ENCODE measurements around the gene PTPRG. TPM values are rescaled to one million over a fixed set of nuclear protein-coding genes. Genes with fewer than 3 reads are reported as not detected.

PTPRG gene
- polyA plus RNA-seq, 2 donors = 1.1 to 1.6 TPM

DNA sequence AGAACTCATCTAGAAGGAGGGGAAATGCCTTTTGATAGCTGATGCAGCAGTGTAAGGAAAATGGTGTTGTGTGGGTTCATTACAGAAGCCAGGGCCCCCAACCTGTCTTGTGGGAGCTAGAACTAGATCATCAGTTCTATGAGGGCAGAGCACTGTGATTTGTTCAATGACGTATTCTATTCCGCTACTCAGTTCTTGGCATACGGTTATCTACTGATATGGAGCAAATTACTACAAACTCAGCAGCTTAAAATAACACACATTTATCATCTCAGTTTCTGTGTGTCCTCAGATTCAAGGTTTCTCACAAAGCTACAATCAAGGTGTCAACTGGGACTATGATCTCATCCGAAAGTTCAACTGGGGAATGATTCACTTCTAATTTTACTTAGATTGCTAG lies 561.4 kb downstream of the PTPRG start:
- Histone ChIP-seq H3K27me3 (ENCODE audit: control insufficient read depth in 1 of 2, insufficient read depth in 2 of 2, low read length in 2 of 2) (no peaks in the 10 kb centered on the region), H3K36me3 (ENCODE audit: control insufficient read depth in 2 of 2, insufficient read depth in 2 of 2, low read length in 1 of 2) (no peaks in the 10 kb centered on the region), H3K27ac (ENCODE audit: low read depth in 2 of 2, low read length in 1 of 2) (no peak overlapping the region), H3K4me3 (ENCODE audit: low read depth in 1 of 2, low read length in 2 of 2) (no peak overlapping the region), H3K4me1 (ENCODE audit: control insufficient read depth in 2 of 2, insufficient read depth in 2 of 2, low read length in 1 of 2) (no peaks in the 10 kb centered on the region), H3K9me3 (ENCODE audit: control insufficient read depth in 2 of 2, insufficient read depth in 1 of 2, low read depth in 1 of 2, low read length in 1 of 2) (no peaks in the 10 kb centered on the region)
- 71 to 85% methylated on average over 4 of the region's 4 CpGs for WGBS, 2 donors

DNA sequence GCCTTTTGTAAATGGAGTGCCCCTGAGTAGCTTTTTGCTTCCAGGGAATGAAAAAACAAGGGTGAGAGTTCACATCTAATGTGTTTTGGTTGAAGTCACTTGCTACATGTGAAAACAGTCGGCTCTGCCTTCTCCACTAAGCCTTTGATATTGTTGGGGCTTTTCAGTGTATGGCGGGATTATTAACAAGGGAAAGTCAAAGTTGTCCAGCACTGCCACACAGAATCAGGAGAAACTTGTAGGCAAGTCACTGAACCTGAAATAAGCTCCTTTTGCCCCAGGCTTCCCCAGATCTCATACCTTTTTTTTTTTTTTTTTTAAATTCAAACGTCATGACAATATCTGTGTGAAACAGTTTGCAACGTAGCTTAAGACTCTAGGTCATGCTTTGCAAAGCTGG lies 564.0 kb downstream of the PTPRG start:
- no peak overlapping the region for H3K27ac ChIP-seq (ENCODE audit: low read depth in 2 of 2, low read length in 1 of 2)
- H3K27me3 ChIP-seq (ENCODE audit: control insufficient read depth in 1 of 2, insufficient read depth in 2 of 2, low read length in 2 of 2) = no peaks in the 10 kb centered on the region
- H3K36me3 ChIP-seq (ENCODE audit: control insufficient read depth in 2 of 2, insufficient read depth in 2 of 2, low read length in 1 of 2) = no peaks in the 10 kb centered on the region
- no peak overlapping the region for H3K4me3 ChIP-seq (ENCODE audit: low read depth in 1 of 2, low read length in 2 of 2)
- H3K9me3 ChIP-seq (ENCODE audit: control insufficient read depth in 2 of 2, insufficient read depth in 1 of 2, low read depth in 1 of 2, low read length in 1 of 2) = no peaks in the 10 kb centered on the region
- 52 to 65% methylated on average over 4 of the region's 4 CpGs for WGBS, 2 donors
- no peaks in the 10 kb centered on the region for H3K4me1 ChIP-seq (ENCODE audit: control insufficient read depth in 2 of 2, insufficient read depth in 2 of 2, low read length in 1 of 2)

DNA sequence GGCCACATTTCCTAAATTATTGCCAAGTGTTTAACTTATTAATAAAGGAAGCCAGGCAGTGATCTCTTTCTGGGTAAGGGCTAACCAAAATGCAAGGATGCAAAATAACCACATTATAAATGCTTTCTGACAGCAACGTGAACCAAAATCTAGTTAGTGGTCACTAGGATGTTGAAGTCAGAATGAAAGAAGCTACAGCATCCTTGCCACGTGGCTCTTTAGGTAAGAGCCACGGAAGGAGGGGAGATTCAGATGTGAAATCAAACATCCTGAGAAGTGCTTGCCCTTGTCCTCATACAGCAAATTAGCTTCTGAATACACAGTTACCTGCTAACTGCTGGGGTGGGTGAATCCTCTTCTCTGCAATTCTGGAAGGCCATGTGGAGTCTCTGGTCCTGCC lies 565.7 kb downstream of the PTPRG start:
- no peaks in the 10 kb centered on the region for H3K9me3 ChIP-seq (ENCODE audit: control insufficient read depth in 2 of 2, insufficient read depth in 1 of 2, low read depth in 1 of 2, low read length in 1 of 2)
- no peak overlapping the region for H3K4me3 ChIP-seq (ENCODE audit: low read depth in 1 of 2, low read length in 2 of 2)
- H3K36me3 ChIP-seq (ENCODE audit: control insufficient read depth in 2 of 2, insufficient read depth in 2 of 2, low read length in 1 of 2) = no peaks in the 10 kb centered on the region
- 92 to 95% methylated on average over 3 of the region's 3 CpGs for WGBS, 2 donors
- no peaks in the 10 kb centered on the region for H3K27me3 ChIP-seq (ENCODE audit: control insufficient read depth in 1 of 2, insufficient read depth in 2 of 2, low read length in 2 of 2)
- no peak overlapping the region for H3K27ac ChIP-seq (ENCODE audit: low read depth in 2 of 2, low read length in 1 of 2)
- H3K4me1 ChIP-seq (ENCODE audit: control insufficient read depth in 2 of 2, insufficient read depth in 2 of 2, low read length in 1 of 2) = no peaks in the 10 kb centered on the region

DNA sequence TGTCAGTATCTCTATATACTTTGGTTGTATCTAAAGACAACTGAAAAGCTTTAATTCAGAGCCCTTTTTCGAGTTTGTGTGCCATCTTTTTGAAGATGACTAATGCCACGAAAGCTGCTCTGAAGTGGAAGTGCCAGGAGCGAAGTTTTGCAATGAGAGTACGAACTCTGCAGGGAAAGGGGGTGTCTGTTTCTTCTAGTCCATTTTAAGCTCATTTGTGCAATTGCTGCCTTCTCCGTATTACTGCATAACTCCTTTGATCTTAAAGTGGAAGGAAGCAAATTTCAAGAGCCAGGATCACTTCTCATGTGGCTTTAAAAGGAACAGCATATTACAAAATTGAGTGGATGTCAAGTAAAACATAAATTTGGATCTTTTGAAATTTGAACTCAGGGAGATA lies 566.7 kb downstream of the PTPRG start:
- Histone ChIP-seq H3K27ac (ENCODE audit: low read depth in 2 of 2, low read length in 1 of 2) (no peak overlapping the region), H3K27me3 (ENCODE audit: control insufficient read depth in 1 of 2, insufficient read depth in 2 of 2, low read length in 2 of 2) (no peaks in the 10 kb centered on the region), H3K9me3 (ENCODE audit: control insufficient read depth in 2 of 2, insufficient read depth in 1 of 2, low read depth in 1 of 2, low read length in 1 of 2) (no peaks in the 10 kb centered on the region), H3K4me3 (ENCODE audit: low read depth in 1 of 2, low read length in 2 of 2) (no peak overlapping the region), H3K36me3 (ENCODE audit: control insufficient read depth in 2 of 2, insufficient read depth in 2 of 2, low read length in 1 of 2) (no peaks in the 10 kb centered on the region), H3K4me1 (ENCODE audit: control insufficient read depth in 2 of 2, insufficient read depth in 2 of 2, low read length in 1 of 2) (no peaks in the 10 kb centered on the region)
- 62 to 78% methylated on average over 5 of the region's 5 CpGs for WGBS, 2 donors

DNA sequence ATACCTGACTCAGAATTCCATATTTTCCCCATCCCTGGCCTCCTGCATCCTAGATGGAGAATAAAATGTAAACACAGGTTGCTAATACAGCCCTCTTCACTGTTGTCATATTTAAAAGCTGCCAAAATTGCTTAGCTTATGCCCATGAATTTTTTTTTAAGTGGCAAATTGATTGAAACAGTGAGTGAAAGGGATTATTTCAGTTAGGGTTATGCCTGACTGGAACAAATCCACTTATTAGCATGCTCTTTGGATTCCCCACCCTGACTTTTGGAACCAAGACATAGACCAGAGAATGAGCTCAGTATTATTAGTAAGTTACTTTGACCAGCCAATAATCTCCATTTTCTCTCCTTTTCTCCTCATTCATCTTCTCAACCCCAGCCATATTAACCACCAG lies 567.3 kb downstream of the PTPRG start:
- Histone ChIP-seq H3K36me3 (ENCODE audit: control insufficient read depth in 2 of 2, insufficient read depth in 2 of 2, low read length in 1 of 2) (no peaks in the 10 kb centered on the region), H3K4me1 (ENCODE audit: control insufficient read depth in 2 of 2, insufficient read depth in 2 of 2, low read length in 1 of 2) (no peaks in the 10 kb centered on the region), H3K9me3 (ENCODE audit: control insufficient read depth in 2 of 2, insufficient read depth in 1 of 2, low read depth in 1 of 2, low read length in 1 of 2) (no peaks in the 10 kb centered on the region), H3K27me3 (ENCODE audit: control insufficient read depth in 1 of 2, insufficient read depth in 2 of 2, low read length in 2 of 2) (no peaks in the 10 kb centered on the region), H3K27ac (ENCODE audit: low read depth in 2 of 2, low read length in 1 of 2) (no peak overlapping the region), H3K4me3 (ENCODE audit: low read depth in 1 of 2, low read length in 2 of 2) (no peak overlapping the region)

DNA sequence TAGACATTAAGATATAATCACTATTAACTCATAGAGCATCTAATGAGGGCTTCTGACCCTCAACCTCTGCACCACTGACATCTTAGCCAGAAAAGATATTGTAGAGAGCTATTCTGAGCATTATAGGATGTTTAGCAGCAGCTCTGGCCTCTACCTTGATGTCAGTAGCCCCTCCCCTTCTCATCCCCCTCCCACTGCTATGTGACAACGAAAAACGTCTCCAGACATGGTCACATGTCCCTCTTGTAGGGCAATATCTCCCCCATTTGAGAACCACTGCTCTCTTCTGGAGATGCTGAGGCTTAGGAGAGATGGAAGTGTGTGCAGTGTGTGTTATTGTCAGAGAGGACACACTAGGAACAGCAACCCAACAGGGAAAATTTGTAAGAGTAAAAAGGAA lies 569.7 kb downstream of the PTPRG start:
- Histone ChIP-seq H3K36me3 (ENCODE audit: control insufficient read depth in 2 of 2, insufficient read depth in 2 of 2, low read length in 1 of 2) (no peaks in the 10 kb centered on the region), H3K27me3 (ENCODE audit: control insufficient read depth in 1 of 2, insufficient read depth in 2 of 2, low read length in 2 of 2) (no peaks in the 10 kb centered on the region), H3K9me3 (ENCODE audit: control insufficient read depth in 2 of 2, insufficient read depth in 1 of 2, low read depth in 1 of 2, low read length in 1 of 2) (no peaks in the 10 kb centered on the region), H3K4me1 (ENCODE audit: control insufficient read depth in 2 of 2, insufficient read depth in 2 of 2, low read length in 1 of 2) (no peaks in the 10 kb centered on the region), H3K27ac (ENCODE audit: low read depth in 2 of 2, low read length in 1 of 2) (no peak overlapping the region), H3K4me3 (ENCODE audit: low read depth in 1 of 2, low read length in 2 of 2) (no peak overlapping the region)
- 47 to 68% methylated on average over 2 of the region's 2 CpGs for WGBS, 2 donors

DNA sequence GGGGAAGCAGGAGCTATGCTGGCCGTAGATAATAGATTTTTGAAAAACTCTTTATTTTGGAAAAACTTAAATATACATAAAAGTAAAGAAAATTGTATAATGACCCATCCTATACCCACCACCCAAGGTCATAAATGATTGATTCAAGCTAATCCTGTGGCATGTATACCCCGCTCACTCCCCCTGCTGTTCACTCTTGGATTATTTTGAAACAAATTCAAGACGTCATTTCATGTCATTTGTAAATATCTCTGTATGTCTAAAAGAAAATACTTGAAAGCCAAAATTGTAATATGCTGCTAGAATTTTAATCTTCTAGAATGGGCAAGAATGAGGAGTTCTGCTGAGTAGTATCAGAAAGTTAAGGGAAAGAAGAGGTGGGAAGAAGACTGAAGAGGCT lies 570.2 kb downstream of the PTPRG start:
- Histone ChIP-seq H3K9me3 (ENCODE audit: control insufficient read depth in 2 of 2, insufficient read depth in 1 of 2, low read depth in 1 of 2, low read length in 1 of 2) (no peaks in the 10 kb centered on the region), H3K4me3 (ENCODE audit: low read depth in 1 of 2, low read length in 2 of 2) (no peak overlapping the region), H3K27me3 (ENCODE audit: control insufficient read depth in 1 of 2, insufficient read depth in 2 of 2, low read length in 2 of 2) (no peaks in the 10 kb centered on the region), H3K27ac (ENCODE audit: low read depth in 2 of 2, low read length in 1 of 2) (no peak overlapping the region), H3K36me3 (ENCODE audit: control insufficient read depth in 2 of 2, insufficient read depth in 2 of 2, low read length in 1 of 2) (no peaks in the 10 kb centered on the region), H3K4me1 (ENCODE audit: control insufficient read depth in 2 of 2, insufficient read depth in 2 of 2, low read length in 1 of 2) (no peaks in the 10 kb centered on the region)
- WGBS, 2 donors = 65 to 69% methylated on average over 3 of the region's 3 CpGs

DNA sequence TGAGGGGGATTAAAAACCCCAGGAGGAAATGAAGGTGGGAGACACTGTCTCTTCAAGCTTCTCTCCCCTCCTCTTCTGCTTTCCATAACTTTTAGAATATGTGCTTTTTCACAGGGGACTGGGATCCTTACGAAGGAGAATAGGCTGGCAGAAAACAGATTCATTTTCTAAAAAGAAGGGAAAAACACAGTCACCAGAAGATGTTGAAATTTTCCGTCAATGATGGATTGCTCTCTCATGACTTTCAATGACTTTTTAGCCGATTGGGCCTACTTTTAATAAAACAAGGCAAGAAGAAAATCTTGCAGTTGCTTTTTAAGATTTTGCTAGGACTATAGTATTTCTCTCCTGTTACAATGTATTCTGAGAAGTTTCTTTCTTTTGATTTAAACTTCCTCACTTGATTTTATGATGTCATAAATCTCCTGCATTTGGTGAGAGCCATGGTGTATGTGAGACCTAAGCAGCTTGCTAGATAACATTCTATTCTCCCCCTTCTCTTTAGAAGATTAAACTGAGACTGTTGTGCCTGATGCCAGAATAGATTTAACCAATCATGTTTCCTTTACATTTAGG lies 570.7 kb downstream of the PTPRG start:
- WGBS, 2 donors = 73 to 78% methylated on average over 3 of the region's 3 CpGs
- Histone ChIP-seq H3K9me3 (ENCODE audit: control insufficient read depth in 2 of 2, insufficient read depth in 1 of 2, low read depth in 1 of 2, low read length in 1 of 2) (no peaks in the 10 kb centered on the region), H3K36me3 (ENCODE audit: control insufficient read depth in 2 of 2, insufficient read depth in 2 of 2, low read length in 1 of 2) (no peaks in the 10 kb centered on the region), H3K27me3 (ENCODE audit: control insufficient read depth in 1 of 2, insufficient read depth in 2 of 2, low read length in 2 of 2) (no peaks in the 10 kb centered on the region), H3K27ac (ENCODE audit: low read depth in 2 of 2, low read length in 1 of 2) (no peak overlapping the region), H3K4me1 (ENCODE audit: control insufficient read depth in 2 of 2, insufficient read depth in 2 of 2, low read length in 1 of 2) (no peaks in the 10 kb centered on the region), H3K4me3 (ENCODE audit: low read depth in 1 of 2, low read length in 2 of 2) (no peak overlapping the region)

DNA sequence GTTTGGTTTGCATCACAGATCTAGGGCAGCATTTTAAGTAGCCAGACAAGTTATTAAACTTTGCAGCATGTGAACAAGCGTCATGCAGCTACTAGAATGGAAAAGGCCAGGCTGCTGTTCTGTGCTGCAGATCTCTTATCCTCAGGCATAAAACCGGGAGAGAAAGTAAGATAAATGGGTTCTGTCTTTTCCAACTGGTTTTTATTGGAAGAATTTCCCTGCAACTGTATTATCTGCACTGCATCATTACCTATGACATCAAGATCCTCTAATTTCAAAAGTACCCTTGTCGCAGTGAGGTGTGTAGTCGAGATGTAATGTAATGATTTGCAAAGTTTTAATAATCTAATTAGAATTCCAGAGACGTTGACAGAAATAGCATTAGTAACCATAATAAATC lies 571.6 kb downstream of the PTPRG start:
- Histone ChIP-seq H3K4me1 (ENCODE audit: control insufficient read depth in 2 of 2, insufficient read depth in 2 of 2, low read length in 1 of 2) (no peaks in the 10 kb centered on the region), H3K36me3 (ENCODE audit: control insufficient read depth in 2 of 2, insufficient read depth in 2 of 2, low read length in 1 of 2) (no peaks in the 10 kb centered on the region)

DNA sequence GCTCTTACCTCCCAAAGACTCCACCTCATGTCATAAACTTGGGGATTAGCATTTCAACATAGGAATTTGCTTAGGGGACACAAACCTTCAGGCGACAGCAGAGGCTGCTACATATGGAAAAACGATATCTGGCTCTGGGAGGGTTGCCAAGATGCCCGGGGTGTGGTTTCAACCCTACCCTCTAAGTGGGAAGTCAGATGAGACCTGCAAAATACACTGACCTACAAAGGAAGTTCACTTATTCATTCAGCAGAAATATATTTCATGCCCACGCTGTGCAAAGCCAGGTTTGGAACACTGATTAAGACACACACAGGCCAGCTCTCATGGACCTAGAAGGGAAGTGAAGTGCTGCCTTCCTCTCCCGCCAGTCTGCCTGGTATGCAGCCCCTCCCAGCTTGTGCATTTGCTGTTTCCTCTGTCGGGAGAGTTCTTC lies 572.7 kb downstream of the PTPRG start:
- H3K36me3 ChIP-seq (ENCODE audit: control insufficient read depth in 2 of 2, insufficient read depth in 2 of 2, low read length in 1 of 2) = no peaks in the 10 kb centered on the region
- H3K9me3 ChIP-seq (ENCODE audit: control insufficient read depth in 2 of 2, insufficient read depth in 1 of 2, low read depth in 1 of 2, low read length in 1 of 2) = no peaks in the 10 kb centered on the region
- no peak overlapping the region for H3K27ac ChIP-seq (ENCODE audit: low read depth in 2 of 2, low read length in 1 of 2)
- no peaks in the 10 kb centered on the region for H3K4me1 ChIP-seq (ENCODE audit: control insufficient read depth in 2 of 2, insufficient read depth in 2 of 2, low read length in 1 of 2)
- 24 to 28% methylated on average over 6 of the region's 6 CpGs for WGBS, 2 donors
- H3K4me3 ChIP-seq (ENCODE audit: low read depth in 1 of 2, low read length in 2 of 2) = no peak overlapping the region
- no peaks in the 10 kb centered on the region for H3K27me3 ChIP-seq (ENCODE audit: control insufficient read depth in 1 of 2, insufficient read depth in 2 of 2, low read length in 2 of 2)

More for the DNA sequence above, 571.6 kb downstream of the PTPRG start:
- no peak overlapping the region for H3K27ac ChIP-seq (ENCODE audit: low read depth in 2 of 2, low read length in 1 of 2)
- H3K9me3 ChIP-seq (ENCODE audit: control insufficient read depth in 2 of 2, insufficient read depth in 1 of 2, low read depth in 1 of 2, low read length in 1 of 2) = no peaks in the 10 kb centered on the region
- no peaks in the 10 kb centered on the region for H3K27me3 ChIP-seq (ENCODE audit: control insufficient read depth in 1 of 2, insufficient read depth in 2 of 2, low read length in 2 of 2)
- 79 to 85% methylated on average over 5 of the region's 5 CpGs for WGBS, 2 donors
- H3K4me3 ChIP-seq (ENCODE audit: low read depth in 1 of 2, low read length in 2 of 2) = no peak overlapping the region
